NCI-H510A (cell line): ENCODE results near the gene RENBP.

Source experiments
- DNase-seq: peaks from one replicate; lab custom pipeline; 2025; lab: John Stamatoyannopoulos, UW

Gene RENBP

DNA sequence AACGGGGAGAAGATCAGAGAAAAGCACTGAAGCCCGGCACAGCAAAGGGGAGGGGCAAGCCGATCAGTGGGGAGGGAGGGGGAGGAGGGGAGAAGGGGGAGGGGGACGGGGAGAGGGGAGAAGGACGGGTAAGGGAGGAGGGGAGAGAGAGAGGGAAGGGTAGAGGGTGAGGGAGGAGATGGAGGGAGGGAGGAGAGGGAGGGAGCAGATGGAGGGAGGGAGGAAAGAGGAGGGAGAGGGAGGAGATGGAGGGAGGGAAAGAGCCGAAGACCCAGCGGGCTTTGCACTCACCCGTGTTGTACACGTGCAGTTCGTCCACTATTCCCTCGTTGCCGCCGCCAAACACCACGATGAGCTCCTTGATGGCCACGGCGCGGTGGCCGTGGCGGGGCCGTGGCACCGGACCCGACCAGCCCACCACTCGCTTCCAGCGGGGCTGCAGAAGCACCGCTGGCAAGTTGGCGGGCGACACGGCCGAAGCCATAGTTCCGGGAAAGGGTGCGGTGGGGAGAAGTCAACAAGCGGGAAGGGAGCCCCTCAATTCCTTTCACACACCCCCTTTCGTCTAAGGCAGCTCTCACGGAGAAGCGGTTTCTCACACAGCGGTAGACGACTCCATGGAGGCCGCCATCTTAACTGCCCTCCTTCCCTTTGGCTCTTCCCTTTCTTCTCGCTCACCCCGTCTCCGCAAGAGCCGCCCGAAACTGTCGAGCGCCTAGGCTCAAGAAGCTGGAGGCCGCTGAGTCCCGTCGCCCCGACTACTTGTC is 26.1 kb upstream of the RENBP start:
- peak; percentile 34 for DNase-seq

- no peak for DNase-seq
Measured at GRCh38 chrX:153969904-153970356, 25.5 kb upstream of the RENBP start.

DNA sequence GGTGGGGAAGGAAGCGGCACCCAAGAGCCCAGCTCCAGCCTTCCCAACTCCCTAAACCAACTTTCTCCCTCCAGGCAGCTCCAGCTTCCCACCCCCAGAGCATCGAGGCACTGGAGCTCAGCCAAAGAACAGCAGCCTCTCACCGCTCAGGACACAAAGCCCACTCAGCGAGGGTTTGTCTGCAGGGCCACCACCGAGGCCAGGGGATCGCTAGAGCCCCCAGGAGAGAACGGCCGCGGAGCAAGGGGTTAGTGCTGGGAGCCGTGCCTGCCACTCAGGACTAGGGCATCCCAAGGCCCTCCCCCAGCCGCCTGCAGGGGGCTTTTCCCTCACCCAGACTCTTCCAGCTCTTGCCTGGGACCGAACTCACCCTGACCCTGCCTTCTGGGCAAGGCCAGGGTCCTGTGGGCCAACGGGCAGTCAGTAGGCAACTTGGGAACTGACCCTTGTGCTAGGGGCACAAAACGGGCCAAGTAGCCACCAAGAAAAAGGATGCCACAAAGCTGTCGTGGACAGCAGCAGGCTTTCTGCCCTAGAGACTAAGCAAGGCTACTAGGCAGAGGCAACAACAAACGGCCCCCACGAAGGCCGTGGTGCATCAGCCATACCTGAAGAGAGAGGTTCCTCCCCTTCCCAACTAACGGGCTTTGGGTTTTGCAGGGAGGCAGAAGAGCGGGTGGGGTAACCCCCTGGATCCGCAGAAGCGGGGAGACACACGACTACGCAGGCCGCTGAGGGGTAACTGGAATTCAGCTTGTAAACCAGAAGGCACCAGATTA is 24.9 kb upstream of the RENBP start:
- DNase-seq = no peak

DNA sequence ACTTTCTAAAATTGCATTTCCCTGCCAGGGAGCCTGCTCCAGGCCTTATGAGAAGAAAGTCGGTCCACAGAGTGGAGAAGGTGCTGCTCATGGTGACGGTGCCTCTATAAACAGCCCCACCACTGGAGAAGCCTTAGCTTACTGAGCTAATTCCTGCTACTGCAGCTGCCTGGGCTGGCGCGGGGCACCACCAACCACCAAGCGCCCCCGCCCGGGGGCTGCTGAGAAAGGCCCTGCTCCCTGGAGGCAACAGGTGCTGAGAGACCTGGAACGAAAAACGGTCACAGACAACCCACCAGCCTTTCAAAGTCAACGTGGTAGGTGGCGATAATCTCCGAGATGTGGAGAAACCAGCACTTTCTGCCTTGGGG is 24.3 kb upstream of the RENBP start:
- DNase-seq = no peak

GRCh38 chrX:153968255-153968654 is 23.8 kb upstream of the RENBP start:
- no peak for DNase-seq

- no peak for DNase-seq
Measured at GRCh38 chrX:153967536-153968224, 23.2 kb upstream of the RENBP start.

GRCh38 chrX:153966841-153967535 is 22.5 kb upstream of the RENBP start:
- DNase-seq = no peak

DNA sequence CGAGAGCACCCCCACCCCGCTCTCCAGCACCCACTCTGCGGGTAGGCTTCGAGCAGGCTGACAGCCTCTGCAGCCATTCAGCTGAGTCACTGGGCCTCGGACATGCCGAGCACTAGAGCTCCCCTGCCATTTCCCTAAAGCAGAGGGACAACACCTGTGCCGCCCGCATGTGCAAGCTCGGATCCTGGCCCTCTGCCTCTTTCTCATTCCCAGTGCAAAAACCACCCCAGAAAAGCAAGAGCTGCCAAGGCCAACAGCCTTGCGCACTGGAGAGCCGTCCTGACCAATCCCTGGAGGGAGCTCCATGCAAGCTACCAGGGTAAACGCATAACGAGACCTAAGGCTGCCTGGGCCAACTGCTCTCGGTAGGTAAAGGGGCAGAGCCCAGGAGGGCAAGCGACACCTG is 21.8 kb upstream of the RENBP start:
- DNase-seq = no peak

DNA sequence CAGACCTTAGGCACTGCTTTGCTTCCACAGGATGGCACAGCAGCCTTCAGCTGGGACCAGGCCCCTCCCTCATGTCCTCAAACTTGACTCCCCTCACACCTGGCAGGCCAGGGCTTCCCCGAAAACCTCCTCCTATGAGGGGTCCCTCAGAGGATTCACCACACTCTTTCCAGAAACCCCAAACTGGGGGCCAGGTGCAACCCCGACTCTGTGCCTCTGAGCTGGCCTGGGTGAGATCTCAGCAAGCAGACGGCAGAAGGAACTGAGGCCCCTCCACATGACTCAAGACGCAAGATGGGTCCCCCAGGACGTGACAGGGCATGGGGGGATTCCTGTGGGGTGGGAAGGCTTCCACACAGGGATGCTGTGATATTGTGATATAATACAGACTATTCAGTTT is 21.0 kb upstream of the RENBP start:
- DNase-seq = no peak

- DNase-seq = no peak
Measured at GRCh38 chrX:153964105-153964504, 19.7 kb upstream of the RENBP start.

DNA sequence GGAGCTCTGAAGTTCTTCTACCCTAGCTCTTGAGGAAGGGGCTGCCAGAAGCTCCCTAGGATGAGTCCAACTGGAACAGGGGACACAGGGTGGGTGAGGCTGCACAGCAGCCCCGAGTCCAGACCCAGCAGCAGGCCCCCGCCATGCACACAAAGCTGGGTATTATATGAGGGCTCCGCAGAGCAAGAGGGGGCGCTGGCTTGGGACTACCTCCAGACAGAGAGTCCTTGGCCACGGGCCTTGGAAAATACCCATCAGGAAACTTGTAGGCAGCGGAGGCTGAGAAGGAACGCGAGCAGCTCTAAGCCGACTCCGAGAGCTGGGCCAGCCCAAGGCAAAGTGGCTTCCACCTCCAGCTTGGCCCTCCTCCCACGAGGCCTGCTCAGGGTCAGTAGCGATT is 19.1 kb upstream of the RENBP start:
- DNase-seq = no peak

DNA sequence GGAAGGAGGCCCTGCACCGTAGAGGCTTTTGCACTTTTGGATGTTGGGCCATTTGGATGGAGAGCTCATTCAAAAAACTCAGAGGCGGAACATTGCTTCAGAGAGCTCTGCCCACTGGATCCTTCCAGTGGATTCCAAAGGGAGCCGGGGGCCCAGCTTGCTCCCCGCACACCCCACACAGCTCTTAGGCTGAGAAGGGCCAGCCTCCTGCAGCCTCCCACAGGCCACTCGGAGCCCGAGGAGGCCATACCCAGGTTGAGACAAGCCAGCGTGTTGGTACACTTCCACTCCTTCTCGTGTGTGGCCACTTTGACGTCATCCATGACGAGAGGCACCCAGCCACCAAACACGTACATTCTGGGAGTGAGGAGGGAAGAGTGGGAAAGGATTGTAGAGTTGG is 16.8 kb upstream of the RENBP start:
- DNase-seq = no peak

DNA sequence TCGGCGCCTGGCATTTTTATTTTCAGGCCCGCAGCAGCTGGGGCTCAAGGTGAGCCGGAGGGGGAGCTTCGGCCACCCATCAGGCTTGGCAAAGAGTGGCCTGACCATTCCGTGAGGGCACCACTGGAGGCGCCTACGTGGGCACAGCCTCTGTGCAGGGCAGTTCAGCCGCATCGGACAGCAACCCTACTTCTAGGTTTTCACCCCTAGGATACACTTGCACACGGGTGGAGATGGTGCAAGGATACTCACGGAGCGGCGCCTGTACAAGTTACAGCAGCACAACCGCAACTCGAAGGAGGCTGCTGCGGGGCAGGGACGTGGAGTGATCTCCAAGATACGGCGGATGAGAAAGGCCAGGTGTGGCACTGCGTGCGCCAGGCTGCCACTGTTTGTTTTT is 16.3 kb upstream of the RENBP start:
- no peak for DNase-seq

DNA sequence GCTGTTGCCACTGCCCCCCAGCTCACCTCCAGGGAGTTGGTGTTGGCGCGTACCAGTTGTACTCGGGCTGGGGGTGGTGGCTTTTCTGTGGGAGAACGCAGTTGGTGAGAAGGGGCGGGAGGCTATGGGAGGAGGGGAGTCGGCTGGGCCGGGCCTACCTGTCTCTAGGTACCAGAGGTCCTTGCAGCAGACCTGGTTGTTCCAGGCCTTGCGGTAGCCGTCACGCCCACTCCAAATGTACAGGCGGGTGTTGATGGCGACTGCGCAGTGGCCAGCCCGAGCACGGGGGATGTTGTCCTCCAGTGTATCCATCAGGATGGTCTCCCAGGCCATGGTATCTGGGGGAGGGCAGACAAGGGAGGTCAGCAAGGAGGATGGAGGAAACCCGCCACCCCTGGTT is 15.6 kb upstream of the RENBP start:
- no peak for DNase-seq

- DNase-seq = no peak
Measured at GRCh38 chrX:153959649-153960048, 15.2 kb upstream of the RENBP start.

- no peak for DNase-seq
Measured at GRCh38 chrX:153958605-153959004, 14.2 kb upstream of the RENBP start.

- DNase-seq = no peak
Measured at GRCh38 chrX:153957224-153957623, 12.8 kb upstream of the RENBP start.

- DNase-seq = no peak
Measured at GRCh38 chrX:153956044-153956907, 11.8 kb upstream of the RENBP start.

GRCh38 chrX:153955228-153955732 is 10.8 kb upstream of the RENBP start:
- DNase-seq = no peak

DNA sequence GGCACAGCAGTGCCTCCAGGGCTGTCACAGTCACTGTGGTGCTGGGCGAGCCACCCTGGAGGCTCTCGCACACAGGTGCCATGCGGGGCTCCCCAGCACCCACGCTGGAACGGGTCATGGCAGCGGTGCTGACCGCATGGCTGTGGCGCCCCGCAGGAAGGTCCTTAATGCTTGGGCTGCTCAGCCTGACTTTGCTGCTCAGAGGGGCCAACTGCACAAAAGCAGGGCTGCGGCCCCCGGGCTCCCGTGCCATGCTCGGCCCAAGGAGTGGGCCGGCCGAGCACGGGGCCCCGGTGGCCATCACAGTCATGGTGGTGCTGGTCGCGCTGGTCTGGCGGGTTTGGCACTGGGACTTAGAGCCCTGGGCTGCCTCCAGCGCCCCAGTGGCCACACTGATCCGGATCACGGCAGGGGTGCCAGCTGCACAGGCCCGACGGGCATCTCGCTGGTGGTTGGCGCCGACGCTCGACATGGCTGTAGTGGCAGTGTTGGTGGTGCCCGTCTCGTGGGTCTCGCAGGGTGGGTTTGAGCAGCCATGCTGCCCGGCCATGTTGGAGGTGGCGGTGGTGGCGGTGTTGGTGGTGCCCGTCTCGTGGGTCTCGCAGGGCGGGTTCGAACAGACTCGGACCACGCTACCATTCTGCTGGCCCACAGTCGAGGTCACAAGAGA is 10.2 kb upstream of the RENBP start:
- no peak for DNase-seq
